CD4-positive, CD25-positive, alpha-beta regulatory T cell (primary cell): ENCODE results near the gene APOL4. TPM values are rescaled to one million over a fixed set of nuclear protein-coding genes. Genes with fewer than 3 reads are reported as not detected.

Experiments
- ATAC-seq, 2 donors: fragments of 150-1000 bp; cut with Tn5 transposase; one replicate each; pipeline ENCODE4 v1.10.0; 2021; ENCODE audit warnings: low read depth in 2 of 2, moderate number of reproducible peaks in 2 of 2, moderate library complexity in 1 of 2
- DNase-seq, 3 donors: peaks; one replicate each; pipeline versions ENCODE4 v3.0.0 to v3.0.0-alpha.2; 2012 to 2022; ENCODE audit warnings: mixed read lengths in 1 of 3
- H3K27ac ChIP-seq: one replicate; pipeline ENCODE4 v1.7.0; 2013; ENCODE audit warnings: mild to moderate bottlenecking, low read length; ENCODE audit not compliant: insufficient read depth, poor library complexity, severe bottlenecking
- H3K27me3 ChIP-seq: one replicate; pipeline ENCODE4 v1.7.0; 2013; ENCODE audit warnings: low read length; ENCODE audit not compliant: control insufficient read depth, insufficient read depth
- H3K36me3 ChIP-seq: one replicate; pipeline ENCODE4 v1.7.0; 2013; ENCODE audit warnings: mild to moderate bottlenecking, low read length, moderate library complexity; ENCODE audit not compliant: control insufficient read depth, insufficient read depth
- H3K4me1 ChIP-seq: 2 replicates; pipeline ENCODE4 v1.7.0; 2013; ENCODE audit warnings: mild to moderate bottlenecking, low read length; ENCODE audit not compliant: insufficient read depth, control insufficient read depth, poor library complexity, severe bottlenecking
- H3K4me3 ChIP-seq: one replicate; pipeline ENCODE4 v1.7.0; 2013; ENCODE audit warnings: low read depth, mild to moderate bottlenecking, low read length, moderate library complexity
- H3K9me3 ChIP-seq, 2 experiments: 1 replicate in 1 of 2; 2 replicates in 1 of 2; pipeline ENCODE4 v1.7.0; 2013; ENCODE audit warnings: low read length in 2 of 2, mild to moderate bottlenecking in 1 of 2, moderate library complexity in 1 of 2; ENCODE audit not compliant: control insufficient read depth in 2 of 2
- H3K27ac Mint-ChIP-seq, 3 donors: one replicate each; pipeline ENCODE4 v1.8.0; 2020 to 2022; ENCODE audit warnings: mild to moderate bottlenecking in 3 of 3, mixed read lengths in 3 of 3, moderate library complexity in 2 of 3
- H3K27me3 Mint-ChIP-seq: one replicate; pipeline ENCODE4 v1.8.0; 2022; ENCODE audit warnings: mild to moderate bottlenecking, mixed read lengths
- H3K36me3 Mint-ChIP-seq: one replicate; pipeline ENCODE4 v1.8.0; 2020; ENCODE audit warnings: mixed read lengths
- H3K4me1 Mint-ChIP-seq, 4 donors: one replicate each; pipeline ENCODE4 v1.8.0; 2020 to 2022; ENCODE audit warnings: mixed read lengths in 4 of 4, mild to moderate bottlenecking in 1 of 4
- H3K4me3 Mint-ChIP-seq, 4 donors: one replicate each; pipeline ENCODE4 v1.8.0; 2020 to 2022; ENCODE audit warnings: mild to moderate bottlenecking in 4 of 4, mixed read lengths in 4 of 4, moderate library complexity in 3 of 4
- H3K9me3 Mint-ChIP-seq, 7 donors: one replicate each; pipeline ENCODE4 v1.8.0; 2020 to 2022; ENCODE audit warnings: mixed read lengths in 7 of 7, mild to moderate bottlenecking in 3 of 7, moderate library complexity in 2 of 7
- polyA plus RNA-seq, 4 donors: library from polyadenylated mRNA; unstranded; fragments of 300-500 nt; fragmentation: Illumina TruSeq; gene quantifications; one replicate each; pipeline ENCODE4 v1.2.3, GENCODE V29; 2021
- total RNA-seq: library from RNA; stranded (reverse); gene quantifications from one replicate; pipeline ENCODE4 v1.2.3, GENCODE V29; 2022

Gene APOL4
- total and polyA plus RNA-seq, 5 donors from 2014 or later: not detected

GRCh38 chr22:36196254-36197064 lies 5.2 kb downstream of the APOL4 start:
- no peaks in the 10 kb centered on the region for H3K36me3 Mint-ChIP-seq
- Histone ChIP-seq H3K36me3 (no peaks in the 10 kb centered on the region), H3K4me3 (no peak overlapping the region), H3K27me3 (no peaks in the 10 kb centered on the region), H3K27ac (no peak overlapping the region), H3K4me1 (no peaks in the 10 kb centered on the region), H3K9me3 (no peaks in the 10 kb centered on the region)
- H3K27me3 Mint-ChIP-seq: peaks cover 10% of the 10 kb centered on the region
- ATAC-seq (no peak), DNase-seq (no peak)
- peaks cover 0 to 14% (median 4%) of the 10 kb centered on the region in 4 donors for H3K4me1 Mint-ChIP-seq
- no peaks in the 10 kb centered on the region for H3K9me3 Mint-ChIP-seq
- H3K27ac Mint-ChIP-seq: no peak overlapping the region
- no peak overlapping the region for H3K4me3 Mint-ChIP-seq

- H3K9me3 Mint-ChIP-seq: no peaks in the 10 kb centered on the region
- Histone ChIP-seq H3K27ac (no peak overlapping the region), H3K36me3 (no peaks in the 10 kb centered on the region), H3K4me3 (no peak overlapping the region), H3K4me1 (no peaks in the 10 kb centered on the region), H3K9me3 (no peaks in the 10 kb centered on the region), H3K27me3 (no peaks in the 10 kb centered on the region)
- peaks cover 0 to 14% (median 4%) of the 10 kb centered on the region in 4 donors for H3K4me1 Mint-ChIP-seq
- peak in 2 of 3 donors; percentile 22 to 61 for DNase-seq
- H3K27me3 Mint-ChIP-seq: peaks cover 8% of the 10 kb centered on the region
- H3K27ac Mint-ChIP-seq: no peak overlapping the region
- H3K36me3 Mint-ChIP-seq: no peaks in the 10 kb centered on the region
- ATAC-seq: peak; percentile 49 to 57
- H3K4me3 Mint-ChIP-seq: no peak overlapping the region
Observed at GRCh38 chr22:36194971-36195370, 6.6 kb downstream of the APOL4 start.

- no peaks in the 10 kb centered on the region for H3K9me3 Mint-ChIP-seq
- H3K36me3 Mint-ChIP-seq: no peaks in the 10 kb centered on the region
- H3K27me3 Mint-ChIP-seq: peaks cover 12% of the 10 kb centered on the region
Observed at GRCh38 chr22:36194385-36194784, 7.2 kb downstream of the APOL4 start.

GRCh38 chr22:36193577-36193976 lies 8.0 kb downstream of the APOL4 start:
- Mint-ChIP-seq H3K4me1 (peaks cover 0 to 14% (median 4%) of the 10 kb centered on the region in 4 donors), H3K27me3 (peaks cover 15% of the 10 kb centered on the region), H3K27ac (peak overlapping the region in 1 of 3 donors; percentile 35), H3K9me3 (no peaks in the 10 kb centered on the region), H3K36me3 (no peaks in the 10 kb centered on the region), H3K4me3 (no peak overlapping the region)
- H3K27ac ChIP-seq: no peak overlapping the region
- no peak overlapping the region for H3K4me3 ChIP-seq
- no peaks in the 10 kb centered on the region for H3K4me1 ChIP-seq
- ATAC-seq (no peak), DNase-seq (no peak)
- H3K9me3 ChIP-seq: no peaks in the 10 kb centered on the region
- H3K36me3 ChIP-seq: no peaks in the 10 kb centered on the region
- no peaks in the 10 kb centered on the region for H3K27me3 ChIP-seq

More at GRCh38 chr22:36194385-36194784, 7.2 kb downstream of the APOL4 start:
- Histone ChIP-seq H3K4me3 (no peak overlapping the region), H3K9me3 (no peaks in the 10 kb centered on the region), H3K27ac (no peak overlapping the region), H3K4me1 (no peaks in the 10 kb centered on the region), H3K27me3 (no peaks in the 10 kb centered on the region), H3K36me3 (no peaks in the 10 kb centered on the region)
- no peak for ATAC-seq
- Mint-ChIP-seq H3K27ac (peak overlapping the region in 1 of 3 donors; percentile 35), H3K4me3 (no peak overlapping the region), H3K4me1 (peaks cover 0 to 14% (median 4%) of the 10 kb centered on the region in 4 donors)
- no peak for DNase-seq

GRCh38 chr22:36193171-36193570 lies 8.4 kb downstream of the APOL4 start:
- no peak for ATAC-seq
- H3K4me3 ChIP-seq: no peak overlapping the region
- H3K9me3 ChIP-seq: no peaks in the 10 kb centered on the region
- H3K4me1 ChIP-seq: no peaks in the 10 kb centered on the region
- no peaks in the 10 kb centered on the region for H3K27me3 ChIP-seq
- no peaks in the 10 kb centered on the region for H3K36me3 ChIP-seq
- Mint-ChIP-seq H3K9me3 (no peaks in the 10 kb centered on the region), H3K36me3 (no peaks in the 10 kb centered on the region), H3K4me3 (no peak overlapping the region), H3K27me3 (peaks cover 15% of the 10 kb centered on the region), H3K4me1 (peaks cover 0 to 14% (median 4%) of the 10 kb centered on the region in 4 donors), H3K27ac (peak overlapping the region in 1 of 3 donors; percentile 35)
- H3K27ac ChIP-seq: no peak overlapping the region
- DNase-seq: no peak

- H3K4me1 ChIP-seq: no peaks in the 10 kb centered on the region
- Mint-ChIP-seq H3K4me1 (peaks cover 0 to 9% (median 2%) of the 10 kb centered on the region in 4 donors), H3K9me3 (no peaks in the 10 kb centered on the region), H3K27me3 (peaks cover 15% of the 10 kb centered on the region), H3K36me3 (no peaks in the 10 kb centered on the region), H3K27ac (no peak overlapping the region), H3K4me3 (no peak overlapping the region)
- H3K27ac ChIP-seq: no peak overlapping the region
- H3K27me3 ChIP-seq: no peaks in the 10 kb centered on the region
- ATAC-seq (no peak), DNase-seq (no peak)
- no peaks in the 10 kb centered on the region for H3K36me3 ChIP-seq
- H3K9me3 ChIP-seq: no peaks in the 10 kb centered on the region
- H3K4me3 ChIP-seq: no peak overlapping the region
Observed at GRCh38 chr22:36192542-36192941, 9.1 kb downstream of the APOL4 start.

GRCh38 chr22:36191106-36191836 lies 10.3 kb downstream of the APOL4 start:
- H3K27ac Mint-ChIP-seq: no peak overlapping the region
- Histone ChIP-seq H3K27me3 (no peaks in the 10 kb centered on the region), H3K4me1 (no peaks in the 10 kb centered on the region), H3K27ac (no peak overlapping the region), H3K9me3 (no peaks in the 10 kb centered on the region), H3K4me3 (no peak overlapping the region), H3K36me3 (no peaks in the 10 kb centered on the region)
- H3K4me3 Mint-ChIP-seq: no peak overlapping the region
- DNase-seq (no peak), ATAC-seq (no peak)
- no peaks in the 10 kb centered on the region for H3K9me3 Mint-ChIP-seq
- peaks cover 15% of the 10 kb centered on the region for H3K27me3 Mint-ChIP-seq
- H3K4me1 Mint-ChIP-seq: peaks cover 0 to 4% (median 0%) of the 10 kb centered on the region in 4 donors
- no peaks in the 10 kb centered on the region for H3K36me3 Mint-ChIP-seq
